ENCODE data around the gene HYLS1. TPM values are rescaled to one million over a fixed set of nuclear protein-coding genes. Genes with fewer than 3 reads are reported as not detected.

HYLS1 gene
- total and polyA plus RNA-seq, 10 of the 15 experiments (the other 5 are each of a cell fraction or from before 2014, with no cell fraction given): 11.7 to 35.1 (median 17.6) TPM

DNA sequence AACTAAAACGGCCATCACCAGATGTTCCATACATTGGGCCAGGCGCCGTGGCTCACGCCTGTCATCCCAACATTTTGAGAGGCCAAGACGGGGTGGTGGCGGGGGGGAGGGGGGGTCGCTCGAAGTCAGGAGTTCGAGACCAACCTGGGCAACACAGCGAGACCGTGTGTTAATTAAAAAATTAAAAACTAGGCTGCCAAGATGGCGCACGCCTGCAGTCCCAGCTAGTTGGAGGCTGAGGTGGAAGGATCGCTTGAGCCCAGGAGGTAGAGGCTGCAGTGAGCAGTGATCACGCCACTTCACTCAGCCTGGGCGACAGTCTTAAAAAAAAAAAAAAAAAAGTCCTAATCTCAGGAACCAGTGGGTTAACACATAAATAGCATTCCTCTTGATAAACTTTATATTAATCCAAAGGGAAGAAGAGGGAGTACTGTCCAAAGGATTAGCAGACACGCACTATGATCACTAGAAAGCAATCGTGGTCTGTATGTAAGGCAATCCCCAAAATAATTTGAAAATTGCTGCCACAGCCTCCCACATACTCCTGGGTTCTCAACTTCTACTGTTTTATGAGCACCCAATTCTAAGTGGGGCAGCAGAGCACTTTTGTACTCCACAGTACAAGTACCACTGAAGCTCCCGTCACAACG is 14.9 kb downstream of the HYLS1 start:
- H3K4me3 ChIP-seq: peak overlapping the region; percentile 84
- H3K27me3 ChIP-seq (replicated peaks in 1 of 2; ENCODE audit: control insufficient read depth in 2 of 2, insufficient read depth in 2 of 2, low read length in 1 of 2): peaks cover 3 to 6% of the 10 kb centered on the region in 2 experiments; a peak in 3 of 4 replicates
- FAIRE-seq: no peak
- CTCF ChIA-PET: interaction anchor here (0.9 to 1.7 kb wide), 5 partner anchors 13 to 292 kb away, joined by 3 to 10 read pairs (median 4); partner anchors contain the start of gene HYLS1
- H3K27ac ChIP-seq (ENCODE audit: control insufficient read depth, insufficient read depth): peak overlapping the region; percentile 64
- in situ Hi-C loops (cut with MboI): no loop called here
- H3K79me2 ChIP-seq (ENCODE audit: control insufficient read depth, insufficient read depth, low read length): peaks cover 8% of the 10 kb centered on the region
- 70% methylated on average over 19 of the region's 20 CpGs for WGBS (ENCODE audit: insufficient coverage, insufficient replicate concordance, low lambda C conversion rate, missing lambda C conversion rate)
- peak; percentile 28 for ATAC-seq
- H3K4me2 ChIP-seq (ENCODE audit: control insufficient read depth, insufficient read depth): peak overlapping the region; percentile 45
- POLR2A ChIA-PET: interaction anchor here (0.6 to 2.1 kb wide), 4 partner anchors 13 to 310 kb away, joined by 3 to 13 read pairs (median 6); partner anchors contain the start of genes HYLS1 and STT3A
- peak overlapping the region; percentile 79 for H3K9ac ChIP-seq (ENCODE audit: control insufficient read depth, insufficient read depth, low read length)
- peaks cover 1% of the 10 kb centered on the region; the same call in 2 of the 3 replicates for H3K9me3 ChIP-seq (replicated peaks; ENCODE audit: control insufficient read depth, insufficient read depth, low read length)
- peaks cover 4 to 14% of the 10 kb centered on the region in 2 experiments for H3K36me3 ChIP-seq (ENCODE audit: control insufficient read depth in 2 of 2, insufficient read depth in 2 of 2, low read length in 1 of 2)
- TSS peak; percentile 88 for BruUV-seq (replicated peaks)
- SMC1A ChIA-PET (ENCODE audit: uncharacterized antibody, unreplicated experiment): interaction anchor here (0.9 to 1.2 kb wide), 3 partner anchors 10 to 25 kb away, joined by 3 to 5 read pairs (median 4); partner anchors contain the start of gene HYLS1
- RAD21 ChIA-PET (ENCODE audit: unreplicated experiment): interaction anchor here (1.0 kb wide), 3 partner anchors 9 to 15 kb away, joined by 3 to 8 read pairs (median 4); partner anchors contain the start of gene HYLS1
- intact Hi-C loops (cut with micrococcal nuclease; ENCODE audit: unreplicated experiment): no loop called here
- DNase-seq (ENCODE audit: low read depth, low spot score): no peak
- H3K4me1 ChIP-seq (ENCODE audit: control insufficient read depth, insufficient read depth, low read length): peaks cover 4% of the 10 kb centered on the region; the same call in 1 of the 2 replicates
- peak overlapping the region; percentile 89 for H2AFZ ChIP-seq (ENCODE audit: control insufficient read depth, low read depth, low read length)
- H4K20me1 ChIP-seq (ENCODE audit: control insufficient read depth, insufficient read depth): no peaks in the 10 kb centered on the region
- TF ChIP-seq SIX5 (IDR thresholded peaks at IDR 0.05; ENCODE audit: low read depth, low read length, severe bottlenecking): no peak
- TF ChIP-seq SREBF2 (IDR thresholded peaks at IDR 0.05; ENCODE audit: low read length): no peak
- TF ChIP-seq SUPT20H (IDR thresholded peaks at IDR 0.05; ENCODE audit: borderline replicate concordance, control insufficient read depth, low read depth, low read length): no peak
- TF ChIP-seq GATAD2B (conservative IDR thresholded peaks at IDR 0.05; ENCODE audit: low read depth): no peak
